Glomerular visceral epithelial cell (primary cell): ENCODE results near the gene ZNF232.
"Not testable (repeated sequence)": the region's sequence is repeated elsewhere in the genome, so short reads cannot be mapped to it uniquely, and the experiment has no call there.

Experiments used
- DNase-seq: peaks from one replicate; pipeline ENCODE4 v3.0.0-alpha.2; 2016; ENCODE audit errors: extremely low spot score

ZNF232 gene

DNA sequence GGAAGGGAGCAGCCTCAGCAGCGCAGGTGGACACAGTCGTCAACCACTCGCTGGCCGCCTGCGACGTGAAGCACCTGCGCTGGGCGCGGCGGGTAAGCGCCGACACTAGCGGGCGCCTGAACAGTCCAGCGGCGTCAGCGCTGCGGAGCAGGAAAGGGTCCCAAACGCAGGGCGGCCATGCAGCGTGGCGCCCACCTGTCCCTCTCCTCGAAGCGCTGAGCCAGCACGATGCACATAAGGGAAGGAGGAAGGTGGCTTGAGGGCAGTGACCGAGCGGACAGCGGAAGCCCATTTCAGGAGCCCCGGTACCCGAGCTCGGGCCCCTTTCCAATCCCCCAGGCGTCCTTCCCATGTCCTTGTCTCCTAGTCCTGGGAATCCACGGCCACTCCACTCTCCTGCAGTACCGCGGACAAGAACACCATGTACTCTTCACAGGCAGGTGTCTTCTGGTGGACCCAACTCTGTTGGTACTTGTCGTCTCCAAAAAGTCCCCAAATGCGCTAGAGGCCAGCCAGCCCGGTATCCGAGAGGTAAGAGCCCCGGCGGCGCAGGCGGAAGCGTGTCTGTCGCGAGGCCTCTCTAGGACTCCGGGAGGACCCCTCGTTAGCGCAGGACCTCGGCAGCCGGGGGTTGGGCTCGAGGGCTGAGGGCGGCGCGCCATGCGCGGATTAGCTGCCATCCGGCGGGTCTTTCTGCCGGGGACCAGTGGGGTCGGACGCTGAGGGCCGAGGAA is 14.4 kb downstream of the ZNF232 start:
- DNase-seq = no peak

DNA sequence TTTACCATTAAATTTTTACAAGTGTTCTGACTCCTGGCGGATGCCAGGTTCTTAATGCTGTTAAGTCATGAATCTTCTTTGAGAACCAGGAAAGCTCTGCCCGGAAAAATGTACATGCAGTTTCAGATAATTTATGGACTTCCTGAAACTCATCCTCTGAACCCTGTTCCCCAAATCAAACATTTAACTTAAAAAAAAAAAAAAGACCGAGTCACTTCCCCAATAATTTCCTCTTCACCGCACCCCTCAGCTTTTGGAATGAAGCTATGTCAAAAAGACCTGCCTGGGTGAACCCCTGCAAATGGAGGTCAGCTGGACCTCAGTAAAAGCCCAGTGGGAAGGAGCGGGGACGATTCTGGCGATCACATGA is 15.0 kb downstream of the ZNF232 start:
- DNase-seq = no peak

DNA sequence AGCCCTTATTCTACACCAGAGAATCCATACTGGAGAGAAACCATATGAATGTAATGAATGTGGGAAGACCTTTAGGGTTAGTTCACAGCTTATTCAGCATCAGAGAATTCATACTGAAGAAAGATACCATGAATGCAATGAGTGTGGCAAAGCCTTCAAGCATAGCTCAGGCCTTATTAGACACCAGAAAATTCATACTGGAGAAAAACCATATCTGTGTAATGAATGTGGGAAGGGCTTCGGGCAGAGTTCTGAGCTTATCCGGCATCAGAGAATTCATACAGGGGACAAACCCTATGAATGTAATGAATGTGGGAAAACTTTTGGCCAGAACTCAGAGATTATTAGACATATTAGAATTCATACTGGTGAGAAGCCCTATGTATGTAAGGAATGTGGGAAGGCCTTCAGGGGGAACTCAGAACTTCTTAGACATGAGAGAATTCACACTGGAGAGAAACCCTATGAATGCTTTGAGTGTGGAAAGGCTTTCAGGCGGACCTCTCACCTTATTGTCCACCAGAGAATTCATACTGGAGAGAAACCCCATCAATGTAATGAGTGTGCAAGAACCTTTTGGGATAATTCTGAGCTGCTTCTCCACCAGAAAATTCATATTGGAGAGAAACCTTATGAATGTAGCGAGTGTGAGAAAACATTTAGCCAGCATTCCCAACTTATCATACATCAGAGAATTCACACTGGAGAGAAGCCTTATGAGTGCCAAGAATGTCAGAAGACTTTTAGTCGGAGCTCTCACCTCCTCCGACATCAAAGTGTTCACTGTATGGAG is 19.3 kb downstream of the ZNF232 start:
- no peak for DNase-seq

DNA sequence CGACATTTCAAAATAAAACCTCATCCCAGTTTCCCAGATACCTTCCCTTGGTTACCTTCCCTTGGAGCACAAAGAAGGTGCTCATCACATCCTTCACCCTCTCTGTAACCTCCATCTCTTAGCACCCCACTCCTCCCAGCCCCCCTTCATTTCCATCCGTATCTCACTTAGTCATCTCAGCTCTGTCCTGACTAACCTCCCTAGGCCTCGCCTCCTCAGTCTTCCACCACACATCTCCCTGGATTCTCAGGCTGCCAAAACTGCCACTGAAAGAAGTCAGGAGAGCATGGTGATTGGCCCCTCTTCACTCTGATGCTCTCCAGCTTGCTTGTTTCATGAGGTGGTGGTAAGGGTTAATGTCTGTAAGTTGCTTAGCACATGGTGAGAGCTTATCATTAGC is 31.1 kb downstream of the ZNF232 start:
- DNase-seq = no peak

DNA sequence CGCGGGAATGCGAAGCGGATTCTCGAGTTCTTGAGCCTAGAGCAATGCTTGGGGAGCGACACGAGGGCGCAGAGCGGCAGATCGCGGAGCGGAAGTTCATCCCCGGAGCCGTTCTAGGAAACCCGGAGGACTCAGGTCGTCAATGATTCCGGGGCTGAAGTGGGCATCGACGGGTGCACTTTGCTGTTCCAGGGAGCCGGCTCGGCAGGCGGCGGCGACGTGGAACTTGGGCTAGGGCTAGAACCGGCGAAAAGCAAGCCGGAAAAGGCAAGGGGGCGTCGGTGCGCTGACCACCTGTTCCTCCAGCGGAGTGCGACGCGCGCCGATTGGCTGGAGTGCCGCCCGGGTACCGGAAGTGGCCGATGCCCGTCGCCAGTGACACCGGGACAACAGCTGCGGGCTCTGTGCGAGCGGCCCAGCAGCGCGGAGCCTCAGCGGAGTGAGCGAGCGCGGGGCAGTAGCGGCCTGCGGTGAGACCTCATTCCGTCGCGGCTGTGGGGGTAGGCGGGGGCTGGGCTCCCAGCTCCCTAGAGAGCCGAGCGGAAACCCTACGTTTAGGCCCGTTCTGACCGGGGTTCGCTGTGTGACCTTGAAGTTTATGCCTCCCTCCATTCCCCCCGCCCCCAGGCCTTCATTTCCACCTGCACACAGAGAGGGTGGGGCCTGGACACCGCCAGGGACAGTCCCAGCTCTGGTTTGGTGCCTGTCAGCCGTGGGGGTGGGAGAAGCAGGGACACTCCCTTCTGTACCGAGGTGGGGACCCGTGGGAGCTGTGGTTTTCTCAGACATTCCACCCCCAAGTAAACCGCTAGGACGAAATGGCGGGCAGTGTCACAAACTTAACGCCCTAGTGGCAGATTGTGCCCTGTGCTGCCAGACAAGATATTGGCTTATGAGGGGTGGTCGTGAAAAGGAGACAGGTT is 33.3 kb downstream of the ZNF232 start, which contains the start of gene ZFP3:
ZFP3 (plus strand) TSS at position 362 of the 923 bp plus-strand sequence. CDS start 13,038 bp downstream, outside the sequence.
- DNase-seq = no peak

DNA sequence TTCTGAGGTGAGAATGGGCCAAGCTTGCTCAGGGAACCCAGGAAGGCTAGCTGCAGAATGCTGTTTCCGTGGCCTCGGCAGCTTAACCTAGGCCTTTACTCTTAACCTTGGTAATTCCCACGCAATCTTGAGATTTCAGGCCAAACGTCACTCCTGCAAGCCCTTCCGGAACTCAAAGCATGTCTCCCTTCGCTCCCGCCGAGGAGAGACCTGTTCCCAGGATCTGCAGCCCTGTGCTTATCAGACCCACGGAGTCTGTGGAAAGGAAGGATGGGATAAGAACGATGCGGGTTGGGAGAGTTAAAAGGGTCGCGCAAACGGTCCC is 33.9 kb downstream of the ZNF232 start:
- no peak for DNase-seq

DNA sequence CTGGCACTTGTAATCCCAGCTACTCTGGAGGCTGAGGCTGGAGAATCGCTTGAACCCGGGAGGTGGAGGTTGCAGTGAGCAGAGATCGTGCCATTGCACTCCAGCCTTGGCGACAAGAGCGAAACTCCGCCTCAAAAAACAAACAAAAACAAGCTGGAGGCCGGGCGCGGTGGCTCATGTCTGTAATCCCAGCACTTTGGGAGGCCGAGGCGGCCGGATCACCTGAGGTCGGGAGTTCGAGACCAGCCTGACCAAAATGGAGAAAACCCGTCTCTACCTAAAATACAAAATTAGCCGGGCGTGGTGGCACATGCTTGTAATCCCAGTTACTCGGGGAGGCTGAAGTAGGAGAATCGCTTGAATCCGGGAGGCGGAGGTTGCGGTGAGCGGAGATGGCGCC is 34.4 kb downstream of the ZNF232 start:
- DNase-seq = not testable (repeated sequence)

DNA sequence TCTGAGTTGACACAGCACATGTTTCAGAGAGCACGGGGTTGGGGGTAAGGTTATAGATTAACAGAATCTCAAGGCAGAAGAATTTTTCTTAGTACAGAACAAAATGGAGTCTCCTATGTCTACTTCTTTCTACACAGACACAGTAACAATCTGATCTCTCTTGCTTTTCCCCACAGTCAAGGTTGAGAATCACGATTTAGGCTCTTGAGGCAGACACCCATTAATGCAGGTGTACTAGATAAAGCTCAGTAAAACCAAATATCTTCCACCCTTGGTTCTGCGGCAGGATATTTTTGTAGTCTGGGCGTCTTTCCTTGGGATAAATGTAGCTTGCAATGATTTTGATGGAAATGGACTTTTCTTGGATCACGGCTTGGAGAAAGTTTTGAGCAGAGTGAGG is 36.2 kb downstream of the ZNF232 start:
- not testable (repeated sequence) for DNase-seq

DNA sequence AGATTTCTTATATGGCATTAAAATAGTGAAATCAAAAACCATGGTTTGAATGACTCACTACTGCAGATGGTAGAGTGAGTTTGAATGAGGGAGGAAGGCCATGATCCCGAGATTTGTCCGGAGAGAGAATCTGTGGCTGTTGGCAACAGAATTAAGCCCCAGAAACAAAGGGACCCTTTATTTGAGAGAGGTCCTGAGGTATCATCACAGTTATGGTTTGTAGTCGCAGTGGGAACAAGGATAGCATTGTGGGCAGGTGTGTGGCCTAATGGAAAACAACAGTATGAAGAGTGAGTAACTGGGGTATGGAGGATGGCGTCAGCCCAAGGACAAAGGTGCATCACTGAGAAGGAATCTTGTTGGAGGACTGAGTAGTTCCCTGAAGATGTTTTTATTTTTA is 42.0 kb downstream of the ZNF232 start:
- DNase-seq = no peak

DNA sequence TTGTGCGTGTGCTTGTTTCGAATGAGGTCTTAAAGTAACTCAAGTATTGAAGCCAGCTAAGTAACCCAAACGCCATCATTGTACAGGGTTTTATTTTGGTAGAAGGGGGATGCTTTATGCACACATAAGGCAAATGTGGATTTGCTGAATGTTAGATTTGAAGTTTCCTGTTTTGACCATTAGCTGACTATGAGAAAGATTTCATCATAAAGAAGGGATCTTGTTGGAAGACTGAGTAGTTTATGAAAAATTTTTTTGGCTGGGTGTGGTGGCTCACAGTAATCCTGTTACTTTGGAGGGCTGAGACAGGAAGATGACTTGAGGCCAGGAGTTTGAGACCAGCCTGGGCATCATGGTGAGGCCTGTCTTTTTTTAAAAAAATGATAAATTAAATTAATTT is 43.4 kb downstream of the ZNF232 start:
- no peak for DNase-seq

DNA sequence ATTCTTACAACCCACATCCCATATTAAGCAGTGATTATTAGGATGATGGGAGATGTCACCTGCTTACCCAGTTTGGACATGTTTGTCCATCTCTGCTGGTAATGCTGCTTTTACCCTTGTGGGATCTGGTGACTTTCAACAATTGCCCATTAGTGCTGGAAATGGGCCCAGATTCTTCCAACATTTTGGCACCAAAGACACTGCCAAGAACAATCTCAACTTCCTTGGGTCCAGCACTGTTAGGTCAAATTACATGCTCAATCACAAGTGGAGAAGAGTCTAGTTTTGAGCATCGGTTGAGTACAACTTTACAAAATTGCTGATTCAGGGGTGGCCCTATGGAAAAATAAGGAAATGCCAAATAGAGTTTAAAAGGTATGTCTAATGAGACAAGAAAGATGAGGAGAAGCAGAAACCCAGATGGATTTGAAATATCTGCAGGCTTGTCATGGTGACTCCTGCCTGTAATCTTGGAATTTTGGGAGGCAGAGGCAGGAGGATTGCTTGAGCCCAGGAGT is 46.4 kb downstream of the ZNF232 start:
- DNase-seq = no peak
